IPS-11a (cell line): Measurements from ENCODE around the gene KLHL30.

Source experiments
- H3K4me3 ChIP-seq: one replicate; pipeline ENCODE4 v1.5.1; 2013; ENCODE audit warnings: low read depth, low read length, control low read depth

The KLHL30 gene

GRCh38 chr2:238130111-238130695, 8.3 kb upstream of the KLHL30 start:
- H3K4me3 ChIP-seq, result no peak overlapping the region

- H3K4me3 ChIP-seq, result no peak overlapping the region
Measured at GRCh38 chr2:238130696-238131628, 7.5 kb upstream of the KLHL30 start.

- H3K4me3 ChIP-seq, result no peak overlapping the region
Measured at GRCh38 chr2:238131761-238132462, 6.6 kb upstream of the KLHL30 start.

GRCh38 chr2:238132463-238133450, 5.7 kb upstream of the KLHL30 start:
- no peak overlapping the region for H3K4me3 ChIP-seq

GRCh38 chr2:238133499-238134392, 4.7 kb upstream of the KLHL30 start:
- H3K4me3 ChIP-seq, result no peak overlapping the region

- H3K4me3 ChIP-seq, result no peak overlapping the region
Measured at GRCh38 chr2:238134393-238134785, 4.1 kb upstream of the KLHL30 start.

- no peak overlapping the region for H3K4me3 ChIP-seq
Measured at GRCh38 chr2:238135601-238136150, 2.8 kb upstream of the KLHL30 start.

- no peak overlapping the region for H3K4me3 ChIP-seq
Measured at GRCh38 chr2:238136820-238137537, 1.5 kb upstream of the KLHL30 start.

GRCh38 chr2:238137885-238138284, 583 bp upstream of the KLHL30 start:
- H3K4me3 ChIP-seq, result no peak overlapping the region

GRCh38 chr2:238139196-238140039, 950 bp downstream of the KLHL30 start:
- no peak overlapping the region for H3K4me3 ChIP-seq

GRCh38 chr2:238140040-238140439, 1.6 kb downstream of the KLHL30 start:
- no peak overlapping the region for H3K4me3 ChIP-seq

GRCh38 chr2:238140721-238141540, 2.5 kb downstream of the KLHL30 start:
- no peak overlapping the region for H3K4me3 ChIP-seq

- H3K4me3 ChIP-seq, result no peak overlapping the region
Measured at GRCh38 chr2:238141541-238142318, 3.3 kb downstream of the KLHL30 start.

GRCh38 chr2:238142382-238143205, 4.1 kb downstream of the KLHL30 start:
- no peak overlapping the region for H3K4me3 ChIP-seq

- no peak overlapping the region for H3K4me3 ChIP-seq
Measured at GRCh38 chr2:238143239-238143951, 4.9 kb downstream of the KLHL30 start.
